HG02623 (cell line): Measurements from ENCODE around the gene N4BP2.

ENCODE experiments used
- ATAC-seq: cut with Tn5 transposase; IDR thresholded peaks from one replicate; pipeline ENCODE4 v1.9.1; 2021; ENCODE audit warnings: moderate library complexity; ENCODE audit not compliant: unreplicated experiment

The N4BP2 gene

GRCh38 chr4:40149960-40150385 is 93.3 kb downstream of the N4BP2 start:
- ATAC-seq: peak; percentile 47

DNA sequence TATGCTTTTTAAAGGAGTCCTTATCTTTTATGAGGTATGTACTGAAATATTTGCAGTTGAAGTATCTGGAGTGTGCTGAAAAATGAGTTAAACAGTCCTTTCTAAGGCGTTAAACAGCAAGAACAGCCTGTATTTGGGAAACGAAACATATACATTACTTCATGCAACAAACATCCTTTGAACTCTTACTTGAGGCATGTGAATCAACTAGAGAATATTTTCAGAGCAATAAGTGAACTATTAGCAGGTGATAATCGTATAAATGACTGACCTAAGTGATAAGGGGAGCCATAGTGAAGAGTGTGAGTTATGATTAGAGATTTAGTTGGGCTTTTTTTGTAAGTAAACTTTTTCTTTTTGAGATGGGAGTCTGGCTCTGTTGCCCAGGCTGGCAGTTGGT is 94.3 kb downstream of the N4BP2 start:
- ATAC-seq: no peak

GRCh38 chr4:40152637-40153036 is 96.0 kb downstream of the N4BP2 start:
- ATAC-seq: no peak

GRCh38 chr4:40157436-40157835 is 100.8 kb downstream of the N4BP2 start:
- ATAC-seq: no peak

GRCh38 chr4:40160258-40160657 is 103.6 kb downstream of the N4BP2 start:
- no peak for ATAC-seq

GRCh38 chr4:40164459-40164858 is 107.8 kb downstream of the N4BP2 start:
- ATAC-seq: no peak

- ATAC-seq: no peak
Observed at GRCh38 chr4:40165916-40166315, 109.3 kb downstream of the N4BP2 start.

- ATAC-seq: no peak
Observed at GRCh38 chr4:40168070-40168469, 111.4 kb downstream of the N4BP2 start.

DNA sequence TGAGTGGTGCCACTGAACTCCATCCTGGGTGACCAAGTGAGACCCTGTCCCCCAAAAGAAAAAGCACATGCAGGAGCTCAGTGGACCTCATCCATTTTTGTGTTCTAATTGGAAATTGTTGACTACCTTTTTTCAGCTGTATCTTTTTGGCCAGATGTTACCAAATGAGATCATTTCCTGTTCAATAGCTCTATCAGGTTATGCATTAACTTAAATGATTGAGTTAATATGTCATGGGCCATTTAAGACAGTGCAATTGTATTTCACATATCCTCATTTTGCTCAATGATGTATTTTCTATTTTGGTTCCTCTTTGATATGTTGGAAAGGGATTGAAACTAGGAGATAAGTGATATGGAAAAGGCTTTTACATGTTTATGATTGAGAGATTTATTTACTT is 113.9 kb downstream of the N4BP2 start:
- peak; percentile 55 for ATAC-seq

GRCh38 chr4:40173470-40173875 is 116.8 kb downstream of the N4BP2 start:
- ATAC-seq: no peak

- ATAC-seq: no peak
Observed at GRCh38 chr4:40176602-40177001, 120.0 kb downstream of the N4BP2 start.

GRCh38 chr4:40177591-40177990 is 120.9 kb downstream of the N4BP2 start:
- ATAC-seq: no peak

GRCh38 chr4:40178672-40179071 is 122.0 kb downstream of the N4BP2 start:
- ATAC-seq: no peak

DNA sequence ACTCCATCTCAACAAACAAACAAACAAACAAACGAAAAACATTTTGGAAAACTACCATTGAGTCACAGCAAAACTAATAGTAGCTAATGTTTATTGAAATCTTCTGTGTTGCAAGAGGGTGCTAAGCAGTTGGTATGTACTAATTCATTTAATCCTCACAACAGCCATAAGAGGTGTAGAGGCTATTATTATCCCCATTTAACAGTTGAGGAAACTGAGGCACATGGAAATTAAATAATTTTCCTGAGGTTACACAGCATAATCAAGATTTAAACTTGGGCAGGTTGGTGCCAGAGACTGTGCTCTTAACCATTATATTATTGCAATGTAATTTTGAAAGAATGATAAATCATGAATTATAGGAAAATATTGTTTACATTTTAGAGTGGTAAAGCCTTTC is 122.7 kb downstream of the N4BP2 start:
- no peak for ATAC-seq

DNA sequence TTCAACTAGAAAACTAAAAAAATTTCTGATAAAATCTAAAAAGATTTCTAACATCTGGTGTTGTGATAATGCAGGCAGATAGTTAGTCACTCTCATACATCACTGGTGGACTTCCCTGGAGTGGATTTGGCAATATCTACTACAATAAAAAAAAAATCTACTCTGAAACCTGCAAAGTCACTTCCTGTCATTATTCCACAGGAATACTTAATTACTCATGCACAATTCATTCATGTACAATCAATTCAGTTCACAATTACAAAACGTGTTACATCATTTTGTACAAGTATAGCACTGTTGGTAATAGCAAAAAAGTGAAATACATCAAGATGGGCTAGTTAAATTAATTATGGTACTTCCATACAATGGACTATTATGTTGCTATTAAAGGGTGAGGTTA is 123.7 kb downstream of the N4BP2 start:
- no peak for ATAC-seq

- no peak for ATAC-seq
Observed at GRCh38 chr4:40182001-40182400, 125.4 kb downstream of the N4BP2 start.

- ATAC-seq: no peak
Observed at GRCh38 chr4:40182954-40183353, 126.3 kb downstream of the N4BP2 start.

GRCh38 chr4:40183615-40184411 is 127.2 kb downstream of the N4BP2 start:
- no peak for ATAC-seq

DNA sequence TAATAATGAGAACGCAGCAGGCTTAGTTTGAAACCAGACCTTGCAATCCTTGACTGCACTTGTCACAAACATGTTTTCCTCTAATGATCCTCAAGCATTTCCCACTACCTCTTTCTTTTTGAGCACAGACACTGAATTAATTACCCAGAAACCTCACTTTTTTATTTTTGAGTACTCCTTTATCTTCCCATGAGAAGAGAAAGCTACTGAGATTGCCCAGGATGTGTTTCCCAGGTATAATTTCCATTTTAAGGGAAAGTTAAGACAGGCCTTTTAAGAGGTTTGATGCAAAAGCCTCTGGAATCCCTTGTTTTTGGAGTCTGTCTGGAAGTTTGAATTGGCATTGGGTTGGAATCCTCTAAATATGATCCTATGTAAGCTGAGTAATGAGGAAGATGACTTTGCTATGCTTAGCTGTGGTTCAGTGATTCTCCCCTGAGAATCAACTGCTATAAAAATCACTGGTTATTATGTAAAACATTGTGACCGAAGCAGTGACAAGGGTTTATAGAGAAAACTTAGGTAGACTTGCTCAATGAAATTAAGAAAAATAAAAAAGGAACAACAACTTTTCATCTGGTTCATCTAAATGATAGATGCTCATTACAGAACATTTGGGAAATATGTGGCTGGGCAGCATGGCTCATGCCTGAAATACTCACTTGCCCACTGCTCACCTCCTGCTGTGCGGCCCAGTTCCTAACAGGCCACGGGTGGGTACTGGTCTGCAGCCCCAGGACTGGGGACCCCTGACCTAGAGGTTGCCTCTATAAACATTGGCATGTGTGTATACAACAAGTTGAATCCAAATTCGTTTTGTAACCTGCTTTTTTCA is 129.4 kb downstream of the N4BP2 start:
- no peak for ATAC-seq

- no peak for ATAC-seq
Observed at GRCh38 chr4:40186665-40187014, 130.0 kb downstream of the N4BP2 start.

- ATAC-seq: no peak
Observed at GRCh38 chr4:40187386-40187906, 130.8 kb downstream of the N4BP2 start.

- no peak for ATAC-seq
Observed at GRCh38 chr4:40190019-40190418, 133.4 kb downstream of the N4BP2 start.
